Activated CD8-positive, alpha-beta memory T cell treated with anti-CD3 and anti-CD28 coated beads, Interleukin-2, amount 50 U/mL, for 48 hours (primary cell): ENCODE data around the gene FFAR1.
"Not testable (repeated sequence)": the region's sequence is repeated elsewhere in the genome, so short reads cannot be mapped to it uniquely, and the experiment has no call there.

Experiments used
- DNase-seq: peaks from one replicate; pipeline ENCODE4 v3.0.0-alpha.2; 2020

Gene FFAR1

DNA sequence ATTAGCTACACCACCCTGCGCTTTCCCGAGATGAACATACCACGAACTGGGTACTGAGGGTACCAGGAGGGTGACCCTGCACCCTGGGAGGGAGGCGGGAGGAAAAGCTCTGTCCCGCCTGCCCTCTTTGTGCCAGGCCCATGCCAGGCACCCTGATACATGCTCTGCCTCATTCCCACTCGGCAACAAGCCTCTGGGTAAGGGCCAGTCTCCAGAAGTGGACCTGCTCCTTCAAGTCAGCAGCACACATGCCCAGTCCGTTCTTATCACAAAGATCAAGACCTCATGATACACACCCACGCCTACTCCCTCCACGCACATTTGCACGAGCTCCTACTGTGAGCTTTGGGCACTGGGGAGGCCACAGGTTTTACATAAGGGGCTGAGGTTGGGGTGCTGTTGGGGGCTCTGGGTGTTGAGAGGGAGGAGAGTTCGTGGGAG is 2.0 kb upstream of the FFAR1 start:
- DNase-seq, result no peak

- DNase-seq, result peak; percentile 86
Measured at GRCh38 chr19:35346193-35347052, 1.3 kb upstream of the FFAR1 start.

DNA sequence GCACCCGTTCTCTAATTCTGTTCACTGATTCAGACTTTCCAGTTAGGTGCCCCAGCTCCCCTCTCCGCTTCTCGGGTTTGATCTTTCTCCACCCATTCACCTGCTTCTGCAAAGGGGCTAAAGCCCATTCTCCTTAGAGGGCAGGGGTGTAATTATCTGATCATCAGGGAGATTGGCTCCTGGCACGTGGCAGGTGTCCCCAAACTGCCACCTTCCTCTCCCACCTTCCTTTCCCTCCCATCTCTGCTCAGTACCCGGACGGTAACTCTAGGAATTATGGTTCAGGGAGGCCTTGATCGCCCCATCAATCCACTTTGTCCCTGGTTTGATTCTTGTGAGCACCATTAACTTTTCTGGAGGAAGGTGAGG is 212 bp downstream of the FFAR1 start:
- no peak for DNase-seq

DNA sequence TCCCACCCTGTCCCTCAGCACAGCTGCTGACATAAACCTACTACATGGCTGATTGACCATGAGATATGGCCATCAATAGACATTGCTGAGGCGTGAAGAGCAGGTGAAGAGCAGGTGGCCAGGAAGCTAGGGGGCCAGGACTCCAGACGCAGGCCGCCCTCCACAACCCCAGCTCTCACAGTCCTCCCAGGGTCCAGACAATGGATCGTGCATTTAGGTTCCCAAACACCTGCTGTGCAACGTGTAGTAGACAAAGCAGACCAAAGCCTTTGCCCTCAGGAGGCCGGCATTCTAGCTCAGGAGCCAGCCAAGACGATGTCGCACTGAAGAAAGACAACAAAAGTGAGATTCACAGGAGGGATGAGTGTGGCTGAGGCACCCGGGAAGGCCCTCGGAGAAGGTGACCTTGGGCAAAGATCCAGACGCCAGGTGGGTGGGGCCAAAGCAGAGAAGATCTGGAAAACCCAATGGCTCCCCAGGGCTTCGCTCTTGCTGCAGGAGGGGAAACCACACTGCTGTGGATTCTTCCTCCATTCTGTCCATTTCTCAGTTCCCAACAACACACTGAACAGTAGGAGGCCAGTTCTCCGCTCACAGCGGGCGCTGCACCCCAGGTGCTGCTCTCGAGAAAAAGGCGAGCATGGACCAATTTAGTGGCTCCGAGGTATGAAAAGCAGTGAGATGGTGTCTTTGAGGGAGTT is 1.4 kb downstream of the FFAR1 start:
- DNase-seq, result peak; percentile 53

GRCh38 chr19:35349614-35350521 is 2.2 kb downstream of the FFAR1 start:
- DNase-seq, result peak; percentile 55

GRCh38 chr19:35350591-35350990 is 2.9 kb downstream of the FFAR1 start:
- peak; percentile 52 for DNase-seq

- no peak for DNase-seq
Measured at GRCh38 chr19:35351411-35352176, 3.9 kb downstream of the FFAR1 start.

- no peak for DNase-seq
Measured at GRCh38 chr19:35352177-35352447, 4.4 kb downstream of the FFAR1 start.

DNA sequence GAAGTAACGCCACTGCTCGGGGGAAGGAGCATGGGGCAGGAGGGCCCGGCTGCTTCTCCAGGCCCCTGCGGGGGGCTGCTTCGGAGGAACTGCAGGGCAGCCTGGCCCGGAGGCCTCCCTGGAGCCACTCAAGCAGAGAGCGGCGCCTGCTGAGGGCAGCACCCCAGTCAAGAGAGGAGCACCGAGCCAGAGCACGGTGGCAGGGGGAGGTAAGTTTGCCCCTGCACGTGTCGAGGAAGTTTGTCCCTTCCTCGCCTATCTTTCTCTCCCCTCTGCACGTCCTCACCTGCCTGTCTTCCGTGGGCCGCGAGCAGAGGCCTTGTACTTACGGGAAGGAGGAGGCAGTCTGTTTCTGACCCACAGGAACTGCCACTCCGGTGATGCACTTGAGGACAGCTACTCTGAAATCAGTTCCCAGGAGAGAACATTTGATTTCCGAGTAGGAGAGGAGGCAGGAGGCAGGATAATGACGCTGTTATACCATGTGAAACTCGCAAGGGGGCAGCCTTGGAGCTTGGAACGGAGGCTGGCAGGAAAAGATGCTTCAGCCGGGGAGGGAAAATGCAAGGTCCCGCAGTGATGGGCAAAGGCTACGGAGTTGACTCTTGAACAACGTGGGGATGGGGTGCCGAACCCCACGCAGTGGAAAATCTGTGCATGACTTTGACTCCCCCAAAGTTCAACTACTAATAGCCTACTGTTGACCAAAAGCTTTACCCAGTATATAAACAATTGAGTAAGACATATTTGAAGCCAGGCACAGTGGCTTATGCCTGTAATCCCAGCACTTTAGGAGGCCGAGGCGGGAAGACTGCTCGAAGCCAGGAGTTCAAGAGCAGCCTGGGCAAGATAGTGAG is 5.0 kb downstream of the FFAR1 start:
- peak; percentile 86 for DNase-seq

- DNase-seq, result peak; percentile 48
Measured at GRCh38 chr19:35353635-35354034, 5.9 kb downstream of the FFAR1 start.

DNA sequence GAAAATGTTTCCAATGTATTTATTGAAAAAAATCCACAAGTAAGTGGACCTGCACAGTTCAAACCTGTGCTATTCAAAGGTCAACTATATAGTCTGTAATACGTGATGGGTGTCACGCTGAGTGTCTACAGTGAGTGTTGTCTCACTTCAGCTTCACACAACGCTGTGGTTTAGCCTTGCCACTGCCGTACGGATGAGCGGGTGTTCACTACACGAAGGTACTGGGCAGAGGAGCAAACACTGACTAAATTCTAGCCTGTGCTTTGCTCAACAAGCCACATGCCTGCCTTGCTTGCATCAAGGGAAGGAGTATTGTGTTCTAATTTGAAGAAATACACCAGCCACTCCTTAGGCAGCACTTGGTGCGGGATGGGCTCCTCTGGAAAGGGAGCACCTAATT is 7.2 kb downstream of the FFAR1 start:
- DNase-seq, result peak; percentile 54

DNA sequence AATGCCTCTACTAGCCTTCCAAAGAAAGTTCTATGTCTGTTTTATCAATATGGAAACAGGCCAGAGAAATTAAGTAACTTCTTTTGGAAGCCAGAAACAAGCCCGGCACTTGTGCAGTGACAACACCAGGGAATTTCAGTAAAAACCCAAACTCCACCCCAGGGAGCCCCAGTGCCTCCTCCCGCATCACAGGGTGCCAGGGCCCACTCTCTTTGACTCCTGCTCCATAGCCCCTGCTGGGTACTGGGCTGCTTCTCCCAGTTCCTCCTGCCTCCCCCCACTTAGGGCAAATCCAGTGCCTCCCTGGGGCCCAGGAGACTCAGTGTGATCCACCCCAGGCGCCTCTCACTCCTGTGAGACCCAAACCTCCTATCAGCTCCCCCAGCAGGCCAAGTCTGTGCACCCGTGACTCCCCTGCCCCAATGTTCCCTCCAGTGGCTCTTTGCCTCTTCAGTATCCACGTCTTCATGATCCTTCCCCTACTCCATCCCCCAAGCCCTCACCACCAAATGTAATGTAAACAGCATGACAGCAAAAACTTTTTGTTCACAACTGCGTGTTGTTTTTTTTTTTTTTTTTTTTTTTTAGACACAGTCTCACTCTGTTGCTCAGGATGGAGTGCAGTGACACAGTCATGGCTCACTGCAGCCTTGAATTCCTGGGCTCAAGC is 8.2 kb downstream of the FFAR1 start:
- DNase-seq, result peak; percentile 13

- no peak for DNase-seq
Measured at GRCh38 chr19:35357867-35358573, 10.3 kb downstream of the FFAR1 start, which contains the start of gene FFAR3. TSS of gene FFAR3 (plus strand) at chr19:35358460. CDS start at chr19:35358891, 431 bp downstream.

GRCh38 chr19:35358834-35359233 is 11.1 kb downstream of the FFAR1 start:
- DNase-seq, result not testable (repeated sequence)

GRCh38 chr19:35359395-35359794 is 11.7 kb downstream of the FFAR1 start:
- peak; percentile 52 for DNase-seq

DNA sequence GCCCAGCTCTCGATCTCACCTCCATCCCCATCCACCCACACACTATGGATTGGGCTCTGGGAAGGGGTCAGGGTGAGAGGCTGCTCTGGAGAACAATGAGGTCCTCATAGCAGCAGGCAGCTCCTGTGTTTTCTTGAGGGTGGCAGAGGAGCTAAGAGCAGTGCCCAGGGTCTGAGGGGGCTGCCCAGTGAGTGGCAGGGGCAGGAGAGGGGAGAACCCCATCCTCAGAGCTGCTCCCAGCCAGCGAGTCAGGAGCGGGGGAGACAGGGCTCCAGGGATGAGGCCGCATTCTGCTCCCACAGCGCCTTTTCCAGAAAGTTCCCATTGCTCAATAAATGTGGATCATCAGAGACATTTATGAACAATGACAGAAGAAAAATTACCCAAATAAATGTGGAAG is 12.4 kb downstream of the FFAR1 start:
- peak; percentile 22 for DNase-seq

DNA sequence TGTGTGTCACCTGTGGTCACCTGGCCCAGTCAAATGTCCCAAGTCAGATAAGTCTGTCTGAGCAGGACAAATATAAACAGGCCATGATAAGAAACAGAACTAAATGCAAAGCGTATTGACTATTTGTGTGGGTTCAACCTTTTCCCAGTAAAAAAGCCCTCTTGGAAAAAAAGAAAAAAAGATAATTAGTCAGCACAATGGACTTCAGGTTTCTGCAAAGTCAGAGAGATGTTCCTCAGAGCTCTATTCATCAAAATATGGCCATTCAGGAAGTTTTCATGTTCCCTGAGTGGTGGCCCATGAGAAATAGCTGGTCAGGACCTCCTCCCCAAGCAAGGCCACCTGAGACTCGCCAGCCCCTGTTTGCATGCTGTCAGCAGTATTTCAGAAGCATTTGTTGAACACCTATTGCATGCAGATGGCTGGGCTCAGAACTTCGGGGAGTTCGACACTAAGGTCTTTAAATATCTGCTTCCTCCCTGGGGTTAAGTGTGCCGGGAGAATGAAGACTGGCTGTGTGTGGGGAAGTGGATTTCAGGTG is 13.2 kb downstream of the FFAR1 start:
- no peak for DNase-seq

- DNase-seq, result peak; percentile 47
Measured at GRCh38 chr19:35362261-35363000, 14.7 kb downstream of the FFAR1 start.

GRCh38 chr19:35363001-35363590 is 15.4 kb downstream of the FFAR1 start:
- DNase-seq, result peak; percentile 48
